ENCODE results near the gene THSD7A. TPM values are rescaled to one million over a fixed set of nuclear protein-coding genes. Genes with fewer than 3 reads are reported as not detected.

Gene THSD7A
- total and polyA plus RNA-seq, 2 of the 4 experiments (the other 2 are of a cell fraction): 0.02 to 0.18 TPM

DNA sequence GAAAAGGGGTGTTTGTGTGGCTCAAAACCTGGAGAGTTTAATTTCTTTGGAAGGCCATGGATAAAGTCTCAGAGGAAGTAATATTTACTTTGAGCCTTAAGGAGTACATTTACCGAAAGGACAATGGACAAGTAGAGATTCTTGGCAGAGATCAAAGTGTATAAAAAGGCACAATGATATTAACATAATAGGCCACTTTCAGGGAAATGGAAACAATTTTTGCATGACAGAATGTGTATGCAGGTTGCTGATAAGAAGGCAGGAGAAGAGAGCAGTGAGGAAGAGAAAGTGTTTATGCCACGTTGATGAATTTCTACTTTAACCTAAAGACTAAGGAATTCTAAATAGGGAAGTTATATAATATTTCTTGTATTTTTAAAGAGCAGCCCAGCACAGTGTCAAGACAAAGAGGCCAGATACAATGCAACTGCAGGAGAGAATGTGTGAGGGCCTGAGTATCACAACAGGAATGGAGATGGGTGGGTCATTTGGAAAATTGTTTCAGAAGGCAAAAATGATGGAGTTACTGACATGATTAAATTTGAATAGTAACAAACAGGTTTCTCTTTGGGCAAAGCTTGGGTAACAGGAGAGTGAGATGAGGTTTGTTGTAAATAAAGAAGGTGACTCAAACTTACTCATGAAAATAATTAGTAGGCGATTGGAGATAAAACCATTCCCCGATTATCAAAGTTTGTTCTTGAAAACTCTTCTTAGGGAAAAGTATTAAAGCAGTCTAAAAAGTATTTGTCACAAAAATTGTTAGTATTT is 84.1 kb downstream of the THSD7A start:
- no peaks in the 10 kb centered on the region for H3K27me3 ChIP-seq (ENCODE audit: control insufficient read depth, insufficient read depth, low read length)
- no peaks in the 10 kb centered on the region for H3K79me1 ChIP-seq (ENCODE audit: low read depth in 1 of 2, low read length in 2 of 2)
- no peak overlapping the region for H3K4me3 ChIP-seq (ENCODE audit: insufficient read depth, low read depth, low read length)
- POLR2A ChIA-PET (ENCODE audit: unreplicated experiment): no interaction called here
- no peak overlapping the region for H2AK9ac ChIP-seq (replicated peaks; ENCODE audit: low read depth, low read length, poor library complexity)
- H3K14ac ChIP-seq (replicated peaks; ENCODE audit: low read depth, low read length): no peak overlapping the region
- WGBS, 2 experiments (ENCODE audit: extremely low coverage in 2 of 2, insufficient read length in 1 of 2): no CpG with 5 or more reads among the region's 4 CpGs
- H3K4ac ChIP-seq (ENCODE audit: low read depth, low read length): no peak overlapping the region
- no peaks in the 10 kb centered on the region for H3K9me3 ChIP-seq (ENCODE audit: control insufficient read depth, insufficient read depth, low read length)
- no peak overlapping the region for H4K5ac ChIP-seq (ENCODE audit: low read depth, low read length)
- no peaks in the 10 kb centered on the region for H3K9me1 ChIP-seq (ENCODE audit: insufficient read depth, low read length)
- H2AFZ ChIP-seq (replicated peaks; ENCODE audit: low read length, poor library complexity): no peak overlapping the region
- no peaks in the 10 kb centered on the region for H4K20me1 ChIP-seq (ENCODE audit: insufficient read depth, low read length)
- CTCF ChIA-PET: no interaction called here
- H3K56ac ChIP-seq (ENCODE audit: extremely low read depth, insufficient read depth, low read length): no peak overlapping the region
- no peak overlapping the region for H4K91ac ChIP-seq (ENCODE audit: insufficient read depth, low read depth, low read length)
- no peak overlapping the region for H3K18ac ChIP-seq (ENCODE audit: low read depth, low read length)
- no peak overlapping the region for H2BK20ac ChIP-seq (ENCODE audit: low read depth, low read length)
- dilution Hi-C loops (cut with HindIII; ENCODE audit: low sequenced_read_pairs, unreplicated experiment): no loop called here
- no peak overlapping the region for H3K27ac ChIP-seq (ENCODE audit: insufficient read depth, low read length)
- H4K8ac ChIP-seq (ENCODE audit: low read depth in 2 of 2, low read length in 2 of 2): no peak overlapping the region
- H3K36me3 ChIP-seq (ENCODE audit: control insufficient read depth, insufficient read depth, low read length): no peaks in the 10 kb centered on the region
- H3K4me2 ChIP-seq (ENCODE audit: low read depth, low read length): no peak overlapping the region
- no TSS peak for BruUV-seq (replicated peaks)
- H2AK5ac ChIP-seq (ENCODE audit: low read depth, low read length): no peak overlapping the region
- ATAC-seq (ENCODE audit: low read depth) (no peak), DNase-seq (no peak)
- no peaks in the 10 kb centered on the region for H3K4me1 ChIP-seq (ENCODE audit: control insufficient read depth, insufficient read depth, low read length)
- no peak for TF ChIP-seq USF2 (IDR thresholded peaks at IDR 0.05; ENCODE audit: low read depth, low read length)
- TF ChIP-seq RCOR1 (IDR thresholded peaks at IDR 0.05; ENCODE audit: insufficient replicate concordance, low read length): no peak
- no peak for TF ChIP-seq RAD21 (IDR thresholded peaks at IDR 0.05; ENCODE audit: low read length)
- no peak for TF ChIP-seq SMC3 (IDR thresholded peaks at IDR 0.05; ENCODE audit: low read depth, low read length)
- no peak for TF ChIP-seq ELK1 (IDR thresholded peaks at IDR 0.05; ENCODE audit: borderline replicate concordance, low read depth, low read length)
- no peak for TF ChIP-seq POLR2A (IDR thresholded peaks at IDR 0.05; ENCODE audit: low read depth, low read length)
- in situ Hi-C loops (cut with MboI; ENCODE audit: low sequenced_read_pairs): no loop called here
- no peak overlapping the region for H2BK15ac ChIP-seq (ENCODE audit: low read depth, low read length)
- no peak overlapping the region for H3K9ac ChIP-seq (ENCODE audit: low read depth, low read length)
- no peak overlapping the region for H2BK120ac ChIP-seq (ENCODE audit: low read depth, low read length)
- intact Hi-C loops (cut with micrococcal nuclease): no loop called here
- H2BK5ac ChIP-seq (ENCODE audit: low read depth, low read length, poor library complexity, severe bottlenecking): no peak overlapping the region
- no peak overlapping the region for H3K23ac ChIP-seq (ENCODE audit: low read depth, low read length)

All from IMR-90 (cell line).